H9 (cell line): ENCODE results near the gene OTUD6A. TPM values are rescaled to one million over a fixed set of nuclear protein-coding genes. Genes with fewer than 3 reads are reported as not detected.
A peak's percentile ranks its signal among the peaks of the same experiment; 100 is the strongest.

Experiments used
- DNase-seq: peaks from one replicate; pipeline ENCODE4 v3.0.0-alpha.2; 2017
- H2AFZ ChIP-seq: one replicate; pipeline ENCODE4 v1.6.1; 2013; ENCODE audit warnings: mild to moderate bottlenecking, low read length, control low read depth, moderate library complexity
- H2AK5ac ChIP-seq: 2 replicates; pipeline ENCODE4 v1.6.1; 2013; ENCODE audit warnings: low read length, control low read depth, mixed read lengths; ENCODE audit not compliant: insufficient read length
- H2BK120ac ChIP-seq: one replicate; pipeline ENCODE4 v1.6.1; 2013; ENCODE audit warnings: low read depth, mild to moderate bottlenecking, low read length, control low read depth, inconsistent platforms; ENCODE audit not compliant: poor library complexity, severe bottlenecking
- H2BK12ac ChIP-seq: 2 replicates; pipeline ENCODE4 v1.6.1; 2013; ENCODE audit warnings: low read length, control low read depth, mixed read lengths, low read depth; ENCODE audit not compliant: insufficient read length
- H2BK15ac ChIP-seq: 2 replicates; pipeline ENCODE4 v1.6.1; 2013; ENCODE audit warnings: low read depth, low read length, control low read depth
- H2BK20ac ChIP-seq: one replicate; pipeline ENCODE4 v1.6.1; 2013; ENCODE audit warnings: low read depth, mild to moderate bottlenecking, low read length, control low read depth, inconsistent platforms; ENCODE audit not compliant: poor library complexity, severe bottlenecking
- H2BK5ac ChIP-seq: 2 replicates; pipeline ENCODE4 v1.6.1; 2013; ENCODE audit warnings: low read length, control low read depth, mixed read lengths; ENCODE audit not compliant: insufficient read length
- H3K14ac ChIP-seq: 2 replicates; pipeline ENCODE4 v1.6.1; 2013; ENCODE audit warnings: low read length, control low read depth; ENCODE audit not compliant: insufficient read depth
- H3K18ac ChIP-seq: 2 replicates; pipeline ENCODE4 v1.6.1; 2013; ENCODE audit warnings: low read depth, mild to moderate bottlenecking, mixed read lengths, low read length, control low read depth; ENCODE audit not compliant: insufficient read length
- H3K23ac ChIP-seq: 2 replicates; pipeline ENCODE4 v1.6.1; 2013; ENCODE audit warnings: low read length, control low read depth, mixed read lengths, low read depth; ENCODE audit not compliant: insufficient read length
- H3K23me2 ChIP-seq: 2 replicates; pipeline ENCODE4 v1.6.1; 2013; ENCODE audit warnings: low read depth, mild to moderate bottlenecking, mixed read lengths, low read length, control low read depth; ENCODE audit not compliant: insufficient read length, poor library complexity, severe bottlenecking
- H3K27ac ChIP-seq: 2 replicates; pipeline ENCODE4 v1.5.1; 2013; ENCODE audit warnings: low read length, control low read depth, mixed read lengths, low read depth; ENCODE audit not compliant: insufficient read length
- H3K27me3 ChIP-seq: 2 replicates; pipeline ENCODE4 v1.6.1; 2013; ENCODE audit warnings: low read length, control low read depth, inconsistent platforms; ENCODE audit not compliant: insufficient read depth
- H3K4ac ChIP-seq: 2 replicates; pipeline ENCODE4 v1.6.1; 2013; ENCODE audit warnings: low read depth, mild to moderate bottlenecking, control low read depth, inconsistent platforms, low read length, moderate library complexity
- H3K4me1 ChIP-seq: 2 replicates; pipeline ENCODE4 v1.6.1; 2013; ENCODE audit warnings: low read length, control low read depth, inconsistent platforms; ENCODE audit not compliant: insufficient read depth
- H3K4me2 ChIP-seq: 2 replicates; pipeline ENCODE4 v1.6.1; 2013; ENCODE audit warnings: low read length, control low read depth, mixed read lengths; ENCODE audit not compliant: insufficient read length, insufficient read depth
- H3K56ac ChIP-seq: 2 replicates; pipeline ENCODE4 v1.6.1; 2013; ENCODE audit warnings: low read depth, mild to moderate bottlenecking, mixed read lengths, low read length, control low read depth; ENCODE audit not compliant: insufficient read length
- H3K79me1 ChIP-seq: 2 replicates; pipeline ENCODE4 v1.6.1; 2013; ENCODE audit warnings: low read depth, mild to moderate bottlenecking, moderate library complexity, low read length, control low read depth, inconsistent platforms; ENCODE audit not compliant: insufficient read depth, poor library complexity, severe bottlenecking
- H3K79me2 ChIP-seq: 2 replicates; pipeline ENCODE4 v1.6.1; 2013; ENCODE audit warnings: low read length, control low read depth, inconsistent platforms; ENCODE audit not compliant: insufficient read depth
- H3K9ac ChIP-seq: 2 replicates; pipeline ENCODE4 v1.6.1; 2013; ENCODE audit warnings: low read length, control low read depth, mixed read lengths; ENCODE audit not compliant: insufficient read length; ENCODE audit errors: extremely low read depth
- H3K9me3 ChIP-seq: one replicate; pipeline ENCODE4 v1.6.1; 2013; ENCODE audit warnings: low read depth, low read length, inconsistent platforms; ENCODE audit not compliant: control insufficient read depth
- H3T11ph ChIP-seq: one replicate; pipeline ENCODE4 v1.6.1; 2013; ENCODE audit warnings: mild to moderate bottlenecking, low read length, control low read depth, inconsistent platforms
- H4K20me1 ChIP-seq: one replicate; pipeline ENCODE4 v1.6.1; 2013; ENCODE audit not compliant: control insufficient read depth, insufficient read length, insufficient read depth
- H4K5ac ChIP-seq: 2 replicates; pipeline ENCODE4 v1.6.1; 2013; ENCODE audit warnings: low read depth, mild to moderate bottlenecking, mixed read lengths, low read length, control low read depth; ENCODE audit not compliant: insufficient read length
- H4K8ac ChIP-seq: replicated peaks from 2 replicates; pipeline ENCODE4 v1.6.1; 2013; ENCODE audit warnings: low read length, control low read depth, mixed read lengths, low read depth; ENCODE audit not compliant: insufficient read length
- H4K91ac ChIP-seq: 2 replicates; pipeline ENCODE4 v1.6.1; 2013; ENCODE audit warnings: low read depth, mild to moderate bottlenecking, moderate library complexity, mixed read lengths, low read length, control low read depth; ENCODE audit not compliant: insufficient read length
- H3K27ac Mint-ChIP-seq, 3 experiments: 2 replicates in 2 of 3; 3 replicates in 1 of 3; pipeline ENCODE4 v1.8.0; 2020 to 2021; ENCODE audit warnings: mixed read lengths in 3 of 3, mild to moderate bottlenecking in 1 of 3, moderate library complexity in 1 of 3
- H3K27me3 Mint-ChIP-seq: 2 replicates; pipeline ENCODE4 v1.8.0; 2021; ENCODE audit warnings: low read depth, mild to moderate bottlenecking, moderate library complexity, mixed read lengths
- H3K36me3 Mint-ChIP-seq, 3 experiments: 2 replicates in 2 of 3; 3 replicates in 1 of 3; pipeline ENCODE4 v1.8.0; 2020 to 2021; ENCODE audit warnings: low read depth in 3 of 3, mixed read lengths in 3 of 3; ENCODE audit not compliant: insufficient read depth in 1 of 3
- H3K4me1 Mint-ChIP-seq, 2 experiments: 2 replicates each; pipeline ENCODE4 v1.8.0; 2020; ENCODE audit warnings: mixed read lengths in 2 of 2
- H3K4me3 Mint-ChIP-seq, 2 experiments: 2 replicates in 1 of 2; 3 replicates in 1 of 2; pipeline ENCODE4 v1.8.0; 2020 to 2021; ENCODE audit warnings: mild to moderate bottlenecking in 2 of 2, mixed read lengths in 2 of 2, moderate library complexity in 1 of 2
- H3K9me3 Mint-ChIP-seq, 2 experiments: 2 replicates in 1 of 2; 3 replicates in 1 of 2; pipeline ENCODE4 v1.8.0; 2020; ENCODE audit warnings: mild to moderate bottlenecking in 2 of 2, mixed read lengths in 2 of 2, moderate library complexity in 1 of 2
- WGBS: extraction: QIAGEN DNeasy Blood & Tissue Kit; methylation state at CpG from one replicate; pipeline ENCODE4 v1.1.7; 2013; ENCODE audit warnings: missing lambda C conversion rate, low lambda C conversion rate, mixed read lengths; ENCODE audit not compliant: insufficient read length; ENCODE audit errors: extremely low coverage; 5-methylcytosine and 5-hydroxymethylcytosine counted together
- total RNA-seq: library from RNA; stranded (reverse); gene quantifications from 2 replicates; pipeline ENCODE4 v1.2.1, GENCODE V29; 2021
- TF ChIP-seq, protein P1 (sequence below): fragments of 200-600 bp; sonication (generic); conservative IDR thresholded peaks from 3 replicates; pipeline ENCODE4 v1.8.0; 2021; ENCODE audit warnings: antibody characterized with exemption, mild to moderate bottlenecking

The OTUD6A gene
- total RNA-seq, 1 experiment from 2014 or later = not detected

- no peak overlapping the region for H3K56ac ChIP-seq
- H3K27ac ChIP-seq = no peak overlapping the region
- Mint-ChIP-seq H3K27me3 (no peaks in the 10 kb centered on the region; the same call in none of the 2 replicates), H3K27ac (peak overlapping the region in 1 of 3 experiments; percentile 40; a peak in 1 of 7 replicates), H3K4me1 (peaks cover 0 to 6% of the 10 kb centered on the region in 2 experiments; a peak in 1 of 4 replicates), H3K4me3 (no peak overlapping the region), H3K36me3 (peaks cover 0 to 4% (median 1%) of the 10 kb centered on the region in 3 experiments; a peak in 5 of 7 replicates), H3K9me3 (peaks cover 73 to 80% of the 10 kb centered on the region in 2 experiments)
- no peak for DNase-seq
- H3T11ph ChIP-seq = no peak overlapping the region
- H4K20me1 ChIP-seq = no peaks in the 10 kb centered on the region
- H4K91ac ChIP-seq = no peak overlapping the region
- H2BK5ac ChIP-seq = no peak overlapping the region
- H3K9ac ChIP-seq = no peak overlapping the region
- TF ChIP-seq, protein P1, sequence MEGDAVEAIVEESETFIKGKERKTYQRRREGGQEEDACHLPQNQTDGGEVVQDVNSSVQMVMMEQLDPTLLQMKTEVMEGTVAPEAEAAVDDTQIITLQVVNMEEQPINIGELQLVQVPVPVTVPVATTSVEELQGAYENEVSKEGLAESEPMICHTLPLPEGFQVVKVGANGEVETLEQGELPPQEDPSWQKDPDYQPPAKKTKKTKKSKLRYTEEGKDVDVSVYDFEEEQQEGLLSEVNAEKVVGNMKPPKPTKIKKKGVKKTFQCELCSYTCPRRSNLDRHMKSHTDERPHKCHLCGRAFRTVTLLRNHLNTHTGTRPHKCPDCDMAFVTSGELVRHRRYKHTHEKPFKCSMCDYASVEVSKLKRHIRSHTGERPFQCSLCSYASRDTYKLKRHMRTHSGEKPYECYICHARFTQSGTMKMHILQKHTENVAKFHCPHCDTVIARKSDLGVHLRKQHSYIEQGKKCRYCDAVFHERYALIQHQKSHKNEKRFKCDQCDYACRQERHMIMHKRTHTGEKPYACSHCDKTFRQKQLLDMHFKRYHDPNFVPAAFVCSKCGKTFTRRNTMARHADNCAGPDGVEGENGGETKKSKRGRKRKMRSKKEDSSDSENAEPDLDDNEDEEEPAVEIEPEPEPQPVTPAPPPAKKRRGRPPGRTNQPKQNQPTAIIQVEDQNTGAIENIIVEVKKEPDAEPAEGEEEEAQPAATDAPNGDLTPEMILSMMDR = no peak
- H2AFZ ChIP-seq = no peak overlapping the region
- no peak overlapping the region for H2BK15ac ChIP-seq
- H3K4ac ChIP-seq = no peak overlapping the region
- peaks cover 11% of the 10 kb centered on the region for H3K9me3 ChIP-seq
- no peaks in the 10 kb centered on the region for H3K79me2 ChIP-seq
- H3K18ac ChIP-seq = no peak overlapping the region
- no CpG with 5 or more reads among the region's 4 CpGs for WGBS
- H3K14ac ChIP-seq = no peak overlapping the region
- no peak overlapping the region for H3K23ac ChIP-seq
- no peaks in the 10 kb centered on the region for H3K27me3 ChIP-seq
- H4K8ac ChIP-seq = no peak overlapping the region
- no peak overlapping the region for H2BK20ac ChIP-seq
- H4K5ac ChIP-seq = no peak overlapping the region
- no peaks in the 10 kb centered on the region; the same call in 1 of the 2 replicates for H3K4me1 ChIP-seq
- H3K79me1 ChIP-seq = no peaks in the 10 kb centered on the region
- H3K23me2 ChIP-seq = no peaks in the 10 kb centered on the region
- no peak overlapping the region for H3K4me2 ChIP-seq
- H2AK5ac ChIP-seq = no peak overlapping the region
- H2BK12ac ChIP-seq = no peak overlapping the region
- H2BK120ac ChIP-seq = no peak overlapping the region
Observed at GRCh38 chrX:70012756-70013155, 49.5 kb upstream of the OTUD6A start.
